ENCODE data around the gene RNF145.

Gene RNF145

GRCh38 chr5:159224471-159224870, 15.1 kb upstream of the RNF145 start:
- DNase-seq (ENCODE audit: low read depth, low spot score): no peak
- H3K4me3 ChIP-seq (ENCODE audit: low read length): no peak overlapping the region

GRCh38 chr5:159223469-159223868, 14.1 kb upstream of the RNF145 start:
- no peak overlapping the region for H3K4me3 ChIP-seq (ENCODE audit: low read length)

DNA sequence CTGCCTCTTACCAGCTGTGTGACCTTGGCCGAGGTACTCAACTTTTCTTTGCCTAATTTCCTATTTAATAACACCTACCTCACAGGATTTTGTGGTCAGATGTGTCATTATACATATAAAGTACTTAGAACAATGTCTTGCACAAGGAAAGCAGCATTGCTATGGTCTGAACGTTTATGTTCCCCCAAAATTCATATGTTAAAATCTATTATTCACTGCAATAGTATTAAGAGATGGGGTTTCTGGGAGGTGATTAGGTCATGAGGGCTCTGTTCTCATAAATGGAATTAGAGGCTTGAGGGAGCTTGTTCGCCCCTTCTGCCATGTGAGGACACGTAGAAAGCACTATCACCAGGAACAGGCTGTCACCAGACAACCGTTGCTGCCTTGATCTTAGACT, 10.9 kb upstream of the RNF145 start:
- no peak for DNase-seq (ENCODE audit: low read depth, low spot score)
- no peak overlapping the region for H3K4me3 ChIP-seq (ENCODE audit: low read length)

More at GRCh38 chr5:159223469-159223868, 14.1 kb upstream of the RNF145 start:
- DNase-seq (ENCODE audit: low read depth, low spot score): no peak

- no peak for DNase-seq (ENCODE audit: low read depth, low spot score)
- H3K4me3 ChIP-seq (ENCODE audit: low read length): no peak overlapping the region
These were observed 9.3 kb upstream of the RNF145 start for GRCh38 chr5:159218595-159219023.

GRCh38 chr5:159217236-159217635, 7.9 kb upstream of the RNF145 start:
- DNase-seq (ENCODE audit: low read depth, low spot score): no peak
- no peak overlapping the region for H3K4me3 ChIP-seq (ENCODE audit: low read length)

DNA sequence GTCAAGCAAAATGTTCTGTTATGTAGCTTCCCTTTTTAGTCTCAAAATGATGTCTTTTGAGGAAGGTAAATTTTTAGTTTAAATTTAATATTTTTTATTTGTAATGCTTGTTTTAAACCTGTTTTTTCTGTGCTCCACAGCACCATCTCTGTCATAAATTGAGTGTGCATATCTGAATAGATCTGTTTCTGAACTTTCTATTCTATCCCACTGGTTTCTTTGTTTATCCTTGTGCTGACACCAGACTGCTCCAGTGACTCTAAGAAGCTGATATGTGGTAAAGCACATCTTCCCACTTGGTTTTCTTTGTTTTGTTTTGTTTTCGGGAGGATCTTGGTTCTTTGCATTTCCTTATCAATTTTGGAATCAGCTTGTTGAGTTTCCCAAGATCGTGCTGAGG, 7.1 kb upstream of the RNF145 start:
- no peak for DNase-seq (ENCODE audit: low read depth, low spot score)
- no peak overlapping the region for H3K4me3 ChIP-seq (ENCODE audit: low read length)

- H3K4me3 ChIP-seq (ENCODE audit: low read length): no peak overlapping the region
- no peak for DNase-seq (ENCODE audit: low read depth, low spot score)
These were observed 6.5 kb upstream of the RNF145 start for GRCh38 chr5:159215886-159216285.

- DNase-seq (ENCODE audit: low read depth, low spot score): no peak
- no peak overlapping the region for H3K4me3 ChIP-seq (ENCODE audit: low read length)
These were observed 5.3 kb upstream of the RNF145 start for GRCh38 chr5:159214486-159215271.

DNA sequence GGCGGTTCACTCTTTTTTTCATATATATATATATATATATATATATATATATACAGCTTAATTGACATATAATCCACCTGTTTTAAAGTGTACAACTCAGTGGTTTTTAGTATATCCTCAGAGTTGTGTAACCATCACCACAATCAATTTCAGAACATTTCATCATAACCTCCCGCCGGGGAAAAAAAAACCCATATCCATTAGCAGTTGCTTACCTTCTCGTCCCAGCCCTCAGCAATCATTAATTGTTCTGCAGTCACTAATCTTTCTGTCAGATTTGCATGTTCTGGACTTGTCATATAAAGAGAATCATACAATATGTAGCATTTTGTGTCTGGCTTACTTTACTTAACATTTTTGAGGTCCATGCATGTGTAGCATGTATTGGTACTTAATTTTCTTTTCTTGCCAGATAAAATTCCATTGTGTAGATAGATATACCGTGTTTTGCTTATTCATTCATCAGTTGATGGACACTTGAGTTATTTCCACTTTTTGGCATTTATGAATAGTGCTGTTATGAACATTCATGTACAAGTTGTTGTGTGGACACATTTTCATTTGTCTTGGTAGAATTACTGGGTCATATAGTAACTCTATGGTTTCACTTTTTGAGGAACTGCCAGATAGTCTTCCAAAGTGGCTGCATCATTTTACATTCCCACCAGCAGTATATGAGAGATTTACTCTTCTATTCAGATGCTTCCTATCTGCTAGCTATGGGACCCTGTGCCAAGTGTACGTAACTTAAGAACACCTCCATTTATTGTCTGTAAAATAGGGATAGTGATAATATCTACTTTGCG, 3.5 kb upstream of the RNF145 start:
- DNase-seq (ENCODE audit: low read depth, low spot score): no peak
- H3K4me3 ChIP-seq (ENCODE audit: low read length): no peak overlapping the region

- DNase-seq (ENCODE audit: low read depth, low spot score): no peak
- H3K4me3 ChIP-seq (ENCODE audit: low read length): no peak overlapping the region
These were observed 2.4 kb upstream of the RNF145 start for GRCh38 chr5:159211729-159212174.

GRCh38 chr5:159210846-159211245, 1.5 kb upstream of the RNF145 start:
- no peak overlapping the region for H3K4me3 ChIP-seq (ENCODE audit: low read length)
- DNase-seq (ENCODE audit: low read depth, low spot score): no peak

DNA sequence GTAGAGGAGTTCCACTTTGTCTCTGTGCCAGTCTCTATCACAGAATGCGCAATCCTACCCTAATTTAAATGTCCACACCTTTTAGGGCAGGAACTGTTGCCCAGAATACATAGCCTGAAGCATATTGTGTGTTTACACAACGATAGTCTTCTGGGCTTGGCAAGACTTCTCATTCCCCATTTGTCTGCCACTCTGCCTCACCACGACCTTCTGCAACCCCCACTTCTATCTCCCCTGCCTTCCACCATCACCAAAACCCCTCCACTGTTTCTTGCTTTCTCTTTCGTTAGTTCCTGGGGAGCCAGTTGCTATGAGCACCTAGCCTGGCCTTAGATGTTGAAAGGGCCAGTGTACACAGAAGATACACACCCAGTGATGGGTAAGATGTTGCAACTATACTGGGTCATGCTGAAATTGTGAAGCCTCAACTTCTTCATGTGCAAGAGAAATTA, 883 bp upstream of the RNF145 start:
- no peak overlapping the region for H3K4me3 ChIP-seq (ENCODE audit: low read length)
- no peak for DNase-seq (ENCODE audit: low read depth, low spot score)

- peak overlapping the region; percentile 88 for H3K4me3 ChIP-seq (ENCODE audit: low read length)
- no peak for DNase-seq (ENCODE audit: low read depth, low spot score)
These were observed 577 bp downstream of the RNF145 start for GRCh38 chr5:159208514-159209437.

GRCh38 chr5:159207686-159208513, 1.5 kb downstream of the RNF145 start:
- peak; percentile 89 for DNase-seq (ENCODE audit: low read depth, low spot score)
- H3K4me3 ChIP-seq (ENCODE audit: low read length): peak overlapping the region; percentile 88

GRCh38 chr5:159207222-159207685, 2.1 kb downstream of the RNF145 start:
- peak overlapping the region; percentile 88 for H3K4me3 ChIP-seq (ENCODE audit: low read length)
- DNase-seq (ENCODE audit: low read depth, low spot score): no peak

GRCh38 chr5:159206818-159207217, 2.5 kb downstream of the RNF145 start:
- H3K4me3 ChIP-seq (ENCODE audit: low read length): peak overlapping the region; percentile 88
- DNase-seq (ENCODE audit: low read depth, low spot score): no peak

- DNase-seq (ENCODE audit: low read depth, low spot score): no peak
- H3K4me3 ChIP-seq (ENCODE audit: low read length): no peak overlapping the region
These were observed 3.0 kb downstream of the RNF145 start for GRCh38 chr5:159206368-159206767.

DNA sequence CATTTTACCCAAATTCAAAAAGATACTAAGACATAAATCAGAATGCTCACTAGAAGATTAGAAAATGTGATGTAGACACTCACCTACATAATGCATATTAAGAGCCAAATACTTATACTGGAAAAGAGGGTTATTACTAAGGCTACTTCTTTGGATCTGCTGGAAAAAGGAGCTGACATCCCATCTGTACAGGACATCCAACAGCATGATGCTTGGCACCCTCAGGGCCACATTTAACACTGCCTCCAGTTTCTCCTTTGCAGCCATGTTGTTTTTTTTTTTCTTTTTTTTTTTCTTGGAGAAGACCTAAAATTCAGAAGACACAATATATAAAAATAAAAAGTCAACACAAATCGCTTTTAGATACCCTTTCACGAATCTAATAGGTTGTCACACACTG, 6.0 kb downstream of the RNF145 start:
- DNase-seq (ENCODE audit: low read depth, low spot score): no peak
- no peak overlapping the region for H3K4me3 ChIP-seq (ENCODE audit: low read length)

Data from Jurkat, Clone E6-1 (cell line).